ENCODE data around the gene TOX3.

- no peak for TF ChIP-seq CTCF (IDR thresholded peaks at IDR 0.05)
- no peak for TF ChIP-seq POLR2A (IDR thresholded peaks at IDR 0.05)
Observed at GRCh38 chr16:52581530-52581929, 34.6 kb upstream of the TOX3 start.

Data from heart left ventricle (tissue), 13 donors.